Smooth muscle cell (in vitro differentiated cells): ENCODE measurements around the gene MLF2. TPM values are rescaled to one million over a fixed set of nuclear protein-coding genes. Genes with fewer than 3 reads are reported as not detected.
A peak's percentile ranks its signal among the peaks of the same experiment; 100 is the strongest.

ENCODE experiments used
- DNase-seq: peaks from one replicate; lab custom pipeline; 2025; ENCODE audit not compliant: unreplicated experiment; lab: John Stamatoyannopoulos, UW
- H2AFZ ChIP-seq: fragments of 200-600 bp; sonication (generic); 2 replicates; pipeline ENCODE4 v1.6.0; 2016; ENCODE audit warnings: antibody characterized with exemption, low read depth, mild to moderate bottlenecking
- H3F3A ChIP-seq: fragments of 200-600 bp; sonication (generic); 2 replicates; pipeline ENCODE4 v1.6.0; 2017; ENCODE audit warnings: antibody characterized with exemption, low read depth
- H3K27ac ChIP-seq: fragments of 200-600 bp; sonication (generic); 2 replicates; pipeline ENCODE4 v1.5.1; 2016; ENCODE audit warnings: low read depth, mild to moderate bottlenecking
- H3K27me3 ChIP-seq: fragments of 200-600 bp; sonication (generic); 2 replicates; pipeline ENCODE4 v1.6.1; 2016; ENCODE audit warnings: low read depth, mild to moderate bottlenecking
- H3K36me3 ChIP-seq: fragments of 200-600 bp; sonication (generic); 2 replicates; pipeline ENCODE4 v1.5.1; 2016; ENCODE audit warnings: low read depth
- H3K4me1 ChIP-seq: fragments of 200-600 bp; sonication (generic); 2 replicates; pipeline ENCODE4 v1.5.1; 2016; ENCODE audit warnings: low read depth
- H3K4me2 ChIP-seq: fragments of 200-600 bp; sonication (generic); 2 replicates; pipeline ENCODE4 v1.6.0; 2016; ENCODE audit warnings: mild to moderate bottlenecking
- H3K4me3 ChIP-seq: fragments of 200-600 bp; sonication (generic); 2 replicates; pipeline ENCODE4 v1.5.1; 2016; ENCODE audit warnings: mild to moderate bottlenecking
- H3K79me2 ChIP-seq: fragments of 200-600 bp; sonication (generic); 2 replicates; pipeline ENCODE4 v1.6.0; 2016; ENCODE audit warnings: low read depth, mild to moderate bottlenecking
- H3K9ac ChIP-seq: fragments of 200-600 bp; sonication (generic); 2 replicates; pipeline ENCODE4 v1.6.0; 2016; ENCODE audit warnings: low read depth
- H3K9me3 ChIP-seq: fragments of 200-600 bp; sonication (generic); replicated peaks from 2 replicates; pipeline ENCODE4 v1.5.1; 2016; ENCODE audit warnings: low read depth
- H4K20me1 ChIP-seq: fragments of 200-600 bp; sonication (generic); 2 replicates; pipeline ENCODE4 v1.6.0; 2016; ENCODE audit warnings: low read depth
- CTCF ChIP-seq: fragments of 200-600 bp; sonication (generic); IDR thresholded peaks from 2 replicates; pipeline ENCODE4 v1.5.1; 2017; ENCODE audit warnings: borderline replicate concordance, mild to moderate bottlenecking, antibody characterized with exemption; ENCODE audit not compliant: insufficient read depth, poor library complexity, severe bottlenecking
- WGBS: methylation state at CpG from one replicate; pipeline ENCODE4 v1.1.7; 2016; ENCODE audit warnings: low lambda C conversion rate; 5-methylcytosine and 5-hydroxymethylcytosine counted together
- polyA plus RNA-seq: library from polyadenylated mRNA; unstranded; fragments of >200 nt; fragmentation: Nextera tagmentation; extraction: Ambion mirVana; gene quantifications from 2 replicates; pipeline ENCODE4 v1.2.1, GENCODE V29; 2016
- total RNA-seq: library from RNA; depleted of rRNA; stranded (reverse); fragments of >200 nt; gene quantifications from 2 replicates; pipeline ENCODE4 v1.2.3, GENCODE V29; 2014

Gene MLF2
- total and polyA plus RNA-seq, 2 experiments from 2014 or later: 185 to 381 TPM

DNA sequence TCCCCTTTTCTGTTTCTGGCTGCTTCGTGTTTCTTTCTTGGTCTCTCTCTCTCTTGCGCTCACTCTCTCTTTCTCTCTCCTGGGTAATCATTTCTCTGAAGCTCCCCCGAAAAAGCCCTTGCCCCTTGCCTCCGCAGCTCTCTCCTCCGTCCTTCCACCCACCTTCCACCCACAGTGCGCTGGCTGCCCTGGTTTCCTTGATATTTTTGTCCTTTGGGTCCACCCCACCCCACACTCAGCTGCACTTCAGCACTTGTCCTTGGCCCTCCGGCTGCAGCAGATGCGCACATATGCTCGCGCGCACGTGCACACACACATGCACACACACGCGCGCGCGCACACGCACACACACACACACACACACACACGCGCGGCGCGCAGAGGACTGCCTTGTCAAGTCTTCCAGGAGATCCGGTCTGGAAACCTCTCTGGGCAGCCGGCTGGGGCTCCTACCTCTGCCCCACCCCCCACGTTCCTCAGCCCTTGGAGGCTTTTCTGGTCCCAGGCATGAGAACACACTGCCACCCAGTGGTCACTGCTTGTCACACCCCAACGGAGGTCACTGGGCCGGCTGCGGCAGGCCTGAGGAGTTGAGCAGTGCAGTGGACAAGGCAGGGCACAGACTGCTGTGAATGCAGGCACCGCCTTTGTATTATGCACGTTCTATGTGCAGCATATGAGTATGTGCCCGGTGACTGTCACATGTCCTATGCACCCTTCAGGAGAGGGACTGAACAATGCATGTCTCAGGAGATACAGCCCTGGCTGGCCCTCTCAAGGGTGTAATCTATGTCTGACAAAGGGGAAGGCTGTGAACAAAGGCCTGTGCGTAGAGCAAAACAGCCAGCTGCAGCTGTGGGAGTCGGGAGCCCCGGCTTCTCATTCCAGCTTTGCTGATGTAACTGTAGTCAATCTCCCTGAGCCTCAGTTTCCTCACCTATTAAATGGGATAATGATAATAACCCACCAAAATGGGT lies 25.9 kb upstream of the MLF2 start:
- peak; percentile 83 for DNase-seq
- Histone ChIP-seq H4K20me1 (no peaks in the 10 kb centered on the region), H3K4me3 (peak overlapping the region; percentile 53), H3K79me2 (no peaks in the 10 kb centered on the region), H3K9me3 (no peaks in the 10 kb centered on the region), H2AFZ (peak overlapping the region; percentile 41), H3K27ac (no peak overlapping the region), H3K9ac (no peak overlapping the region), H3K4me2 (peak overlapping the region; percentile 89), H3F3A (no peaks in the 10 kb centered on the region), H3K36me3 (no peaks in the 10 kb centered on the region), H3K27me3 (no peaks in the 10 kb centered on the region), H3K4me1 (peaks cover 21% of the 10 kb centered on the region)
- WGBS: 10% methylated on average over 30 of the region's 35 CpGs
- TF ChIP-seq CTCF: peak; percentile 88

- Histone ChIP-seq H3K27ac (no peak overlapping the region), H3K9me3 (no peaks in the 10 kb centered on the region), H3F3A (no peaks in the 10 kb centered on the region), H3K27me3 (peaks cover 4% of the 10 kb centered on the region), H2AFZ (peak overlapping the region; percentile 41), H3K79me2 (no peaks in the 10 kb centered on the region), H3K4me2 (peak overlapping the region; percentile 89), H3K4me3 (peak overlapping the region; percentile 53), H3K9ac (no peak overlapping the region), H3K4me1 (peaks cover 27% of the 10 kb centered on the region), H3K36me3 (no peaks in the 10 kb centered on the region), H4K20me1 (no peaks in the 10 kb centered on the region)
- no peak for DNase-seq
- TF ChIP-seq CTCF: no peak
- WGBS: 29% methylated on average over 14 of the region's 14 CpGs
These were observed 25.3 kb upstream of the MLF2 start for GRCh38 chr12:6778217-6778573.

DNA sequence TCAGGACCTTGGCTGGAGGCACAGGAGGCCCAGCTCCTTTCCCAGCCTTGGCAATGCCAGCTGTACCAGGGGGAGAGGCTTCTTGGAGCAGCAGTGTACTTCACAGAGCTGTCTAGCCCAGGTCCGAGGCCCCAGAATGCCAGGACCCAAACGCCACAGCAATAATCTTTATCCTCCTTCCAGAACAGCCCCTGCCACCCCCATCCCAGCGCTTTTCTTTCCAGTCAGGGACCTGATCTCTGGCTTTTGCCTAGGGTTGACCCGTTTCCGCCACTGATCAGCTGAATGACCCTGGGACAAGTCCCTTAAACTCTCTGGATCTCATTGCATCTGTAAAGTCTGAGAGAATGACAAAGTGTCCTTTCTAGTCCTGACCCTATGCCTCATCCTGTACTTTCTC lies 24.4 kb upstream of the MLF2 start:
- TF ChIP-seq CTCF: no peak
- DNase-seq: no peak
- WGBS: 94% methylated on average over 5 of the region's 5 CpGs
- Histone ChIP-seq H3K9ac (no peak overlapping the region), H3K36me3 (no peaks in the 10 kb centered on the region), H3F3A (no peaks in the 10 kb centered on the region), H3K79me2 (no peaks in the 10 kb centered on the region), H2AFZ (no peak overlapping the region), H3K4me2 (no peak overlapping the region), H3K4me3 (no peak overlapping the region), H3K27me3 (peaks cover 7% of the 10 kb centered on the region), H3K9me3 (no peaks in the 10 kb centered on the region), H3K27ac (no peak overlapping the region), H3K4me1 (peaks cover 35% of the 10 kb centered on the region), H4K20me1 (no peaks in the 10 kb centered on the region)
